ENCODE results near the gene UBC.

- TF ChIP-seq POLR2A (IDR thresholded peaks at IDR 0.05; ENCODE audit: low read depth, low read length) (no peak), POLR2AphosphoS5 (IDR thresholded peaks at IDR 0.05; ENCODE audit: low read depth, low read length) (no peak)
These were observed 18.0 kb downstream of the UBC start for GRCh38 chr12:124896461-124896860.
